ENCODE results near the gene PDZK1.
"Not testable (repeated sequence)": the region's sequence is repeated elsewhere in the genome, so short reads cannot be mapped to it uniquely, and the experiment has no call there.

Gene PDZK1

GRCh38 chr1:145707183-145707867, at the start of gene PDZK1:
Gene PDZK1 (minus strand): TSS chr1:145707368. CDS start chr1:145688021, 19,347 bp downstream.
- DNase-seq (ENCODE audit: low spot score): no peak

GRCh38 chr1:145751491-145752037, 44.4 kb upstream of the PDZK1 start:
- no peak for DNase-seq (ENCODE audit: low spot score)

- no peak for DNase-seq (ENCODE audit: low spot score)
Measured at GRCh38 chr1:145750426-145750825, 43.3 kb upstream of the PDZK1 start.

- DNase-seq (ENCODE audit: low spot score): no peak
Measured at GRCh38 chr1:145747398-145748247, 40.5 kb upstream of the PDZK1 start.

- DNase-seq (ENCODE audit: low spot score): no peak
Measured at GRCh38 chr1:145740269-145740668, 33.1 kb upstream of the PDZK1 start.

GRCh38 chr1:145736191-145736590, 29.0 kb upstream of the PDZK1 start:
- DNase-seq (ENCODE audit: low spot score): no peak

GRCh38 chr1:145730900-145731299, 23.7 kb upstream of the PDZK1 start:
- no peak for DNase-seq (ENCODE audit: low spot score)

- DNase-seq (ENCODE audit: low spot score): no peak
Measured at GRCh38 chr1:145730467-145730866, 23.3 kb upstream of the PDZK1 start.

GRCh38 chr1:145729666-145730436, 22.7 kb upstream of the PDZK1 start:
- DNase-seq (ENCODE audit: low spot score): no peak

GRCh38 chr1:145729196-145729595, 22.0 kb upstream of the PDZK1 start:
- no peak for DNase-seq (ENCODE audit: low spot score)

GRCh38 chr1:145726193-145726592, 19.0 kb upstream of the PDZK1 start:
- not testable (repeated sequence) for DNase-seq (ENCODE audit: low spot score)

GRCh38 chr1:145720878-145721671, 13.9 kb upstream of the PDZK1 start:
- DNase-seq (ENCODE audit: low spot score): peak; percentile 54

- DNase-seq (ENCODE audit: low spot score): peak; percentile 77
Measured at GRCh38 chr1:145720556-145720877, 13.3 kb upstream of the PDZK1 start.

- no peak for DNase-seq (ENCODE audit: low spot score)
Measured at GRCh38 chr1:145719230-145720079, 12.3 kb upstream of the PDZK1 start, which contains the start of gene CD160. Gene CD160 (plus strand): TSS chr1:145719499. CDS start chr1:145728328, 8,829 bp downstream.

GRCh38 chr1:145718465-145718864, 11.3 kb upstream of the PDZK1 start:
- DNase-seq (ENCODE audit: low spot score): not testable (repeated sequence)

GRCh38 chr1:145717833-145718232, 10.7 kb upstream of the PDZK1 start:
- DNase-seq (ENCODE audit: low spot score): no peak

GRCh38 chr1:145716641-145717345, 9.6 kb upstream of the PDZK1 start:
- DNase-seq (ENCODE audit: low spot score): no peak

GRCh38 chr1:145714524-145715111, 7.5 kb upstream of the PDZK1 start:
- DNase-seq (ENCODE audit: low spot score): no peak

- DNase-seq (ENCODE audit: low spot score): no peak
Measured at GRCh38 chr1:145711213-145711651, 4.1 kb upstream of the PDZK1 start.
